DND-41 (cell line): ENCODE data around the gene CEMIP.

ENCODE experiments used
- CTCF ChIP-seq: IDR thresholded peaks from 2 replicates; pipeline ENCODE4 v1.5.1; 2012; ENCODE audit warnings: borderline replicate concordance, low read length, moderate library complexity, mild to moderate bottlenecking; ENCODE audit not compliant: poor library complexity, severe bottlenecking; ENCODE audit errors: extremely low read depth
- EZH2 ChIP-seq: IDR thresholded peaks from 3 replicates; pipeline ENCODE4 v1.6.1; 2012; ENCODE audit warnings: borderline replicate concordance, low read depth, mild to moderate bottlenecking, moderate library complexity, low read length, inconsistent platforms; ENCODE audit not compliant: severe bottlenecking

GRCh38 chr15:80942746-80943565 lies 163.8 kb downstream of the CEMIP start:
- TF ChIP-seq CTCF = no peak
- TF ChIP-seq EZH2 = no peak
